ENCODE results near the gene IFNA7.
"Not testable (repeated sequence)": the region's sequence is repeated elsewhere in the genome, so short reads cannot be mapped to it uniquely, and the experiment has no call there.

IFNA7 gene

DNA sequence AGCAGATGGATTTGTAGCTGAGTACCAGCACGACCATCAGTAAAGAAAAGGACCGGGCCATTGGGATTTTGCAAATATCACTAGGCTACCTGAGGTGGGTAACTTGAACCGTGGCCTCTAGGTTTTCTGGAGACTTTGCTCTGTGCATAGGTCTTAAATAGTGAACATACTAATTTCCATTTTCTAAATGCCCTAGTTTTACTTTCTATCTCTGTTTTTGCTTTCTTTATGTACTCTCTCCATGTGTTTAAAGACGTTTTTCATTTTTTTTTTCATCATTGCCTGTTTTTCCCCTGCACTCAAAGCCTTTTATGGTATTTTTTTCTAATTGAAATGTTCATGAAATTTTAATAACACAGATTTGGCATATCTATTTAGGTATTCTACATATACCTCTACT lies at the start of gene IFNA7:
TSS of gene IFNA7 (minus strand) at position 101 of the 400 bp plus-strand sequence. CDS start at position 61, 40 bp downstream.
- not testable (repeated sequence) for DNase-seq (ENCODE audit: low read depth)

DNA sequence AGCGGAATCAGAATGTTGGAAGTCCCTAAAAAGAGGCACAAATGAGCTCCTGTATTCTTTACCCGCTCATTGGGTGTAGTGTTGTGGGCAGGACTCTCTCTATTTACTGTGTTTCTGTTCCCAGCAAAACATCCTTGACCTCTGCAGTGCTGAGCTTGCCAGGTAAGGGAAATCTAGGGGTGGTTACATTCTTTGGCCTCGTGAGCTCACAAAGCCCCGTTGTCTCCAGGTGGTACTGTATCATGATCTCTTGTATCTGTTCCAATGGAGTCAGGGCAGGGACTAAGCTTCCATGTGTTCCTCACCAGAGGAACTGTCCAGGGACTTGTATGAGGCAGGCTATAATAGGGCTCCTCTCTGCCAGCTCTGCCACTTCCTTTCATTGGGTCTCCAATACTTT lies 49.6 kb upstream of the IFNA7 start:
- DNase-seq (ENCODE audit: low read depth) = no peak

DNA sequence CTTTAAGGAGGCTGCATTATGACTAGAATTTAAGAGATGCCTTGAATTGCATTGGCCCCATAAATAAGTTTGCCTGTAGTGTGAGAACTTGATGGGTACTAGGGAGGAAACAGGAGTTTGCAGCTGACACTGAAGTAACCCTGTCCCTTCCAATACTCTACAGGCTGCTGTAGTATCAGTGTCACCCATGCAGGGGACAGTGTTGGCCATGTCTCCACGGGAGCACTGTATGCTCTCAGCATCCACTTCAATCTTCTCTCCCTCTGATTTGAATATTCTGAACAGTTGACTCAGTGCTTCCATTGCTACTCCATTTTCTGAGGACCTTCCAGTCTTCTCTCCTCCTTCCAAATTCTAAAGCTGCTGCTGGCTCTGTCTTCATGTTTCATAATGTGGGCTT lies 49.2 kb upstream of the IFNA7 start:
- no peak for DNase-seq (ENCODE audit: low read depth)

DNA sequence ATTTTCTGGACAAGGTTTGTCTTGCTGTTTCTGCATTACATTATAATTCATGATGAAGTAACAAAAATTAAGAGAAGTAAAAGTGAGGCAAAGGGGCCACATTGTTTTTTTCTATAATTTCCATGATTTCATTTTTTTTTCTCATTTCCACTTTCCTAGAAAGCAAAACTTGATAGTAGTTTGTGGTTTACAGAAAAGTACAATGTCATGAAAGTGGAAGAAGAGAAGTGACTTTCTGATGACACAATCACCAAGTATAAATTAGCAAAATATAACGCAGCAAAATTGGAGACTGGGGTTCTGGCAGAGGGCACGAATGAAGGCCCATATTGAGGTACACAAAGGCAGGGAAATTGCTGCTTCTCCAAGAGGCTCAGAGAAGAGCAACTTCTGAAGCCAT lies 42.8 kb upstream of the IFNA7 start:
- DNase-seq (ENCODE audit: low read depth) = no peak

DNA sequence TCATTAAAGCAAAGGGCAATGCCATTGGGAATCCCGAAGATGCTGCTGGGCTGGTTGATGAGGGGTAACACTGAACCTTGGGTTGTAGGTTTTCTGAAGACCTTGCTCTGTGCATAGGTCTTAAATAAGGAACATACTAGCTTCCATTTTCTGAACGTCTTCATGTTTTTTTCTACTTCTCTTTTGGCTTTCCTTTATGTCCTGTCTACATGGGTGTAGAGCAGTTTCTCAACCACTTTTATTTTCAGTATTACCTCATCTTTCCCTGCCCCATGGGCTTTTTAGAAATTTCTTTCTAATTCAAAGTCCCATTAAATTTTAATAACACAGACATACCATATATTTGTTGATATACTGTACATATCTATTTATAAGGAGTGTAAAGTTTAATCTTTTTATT lies 37.9 kb upstream of the IFNA7 start, which contains the start of gene IFNA14:
TSS of gene IFNA14 (minus strand) at position 95 of the 400 bp plus-strand sequence. CDS start at position 25, 70 bp downstream.
- DNase-seq (ENCODE audit: low read depth) = no peak

DNA sequence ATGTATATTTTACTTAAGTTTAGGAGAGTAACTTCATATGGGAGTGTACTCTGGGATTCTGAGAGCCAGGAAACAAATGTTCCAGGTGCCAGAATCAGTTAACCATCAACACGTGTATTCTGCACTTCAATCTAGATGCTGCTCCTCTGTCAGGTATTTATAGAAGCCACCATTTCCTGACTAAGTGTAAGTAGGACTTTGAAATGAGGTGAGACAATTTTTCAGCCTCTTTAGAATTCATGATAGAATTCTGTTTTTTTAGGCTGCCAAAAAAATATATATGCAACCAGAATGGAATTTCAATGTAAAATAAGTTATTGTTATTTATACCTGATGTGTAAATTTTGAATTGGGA lies 34.3 kb upstream of the IFNA7 start:
- not testable (repeated sequence) for DNase-seq (ENCODE audit: low read depth)

DNA sequence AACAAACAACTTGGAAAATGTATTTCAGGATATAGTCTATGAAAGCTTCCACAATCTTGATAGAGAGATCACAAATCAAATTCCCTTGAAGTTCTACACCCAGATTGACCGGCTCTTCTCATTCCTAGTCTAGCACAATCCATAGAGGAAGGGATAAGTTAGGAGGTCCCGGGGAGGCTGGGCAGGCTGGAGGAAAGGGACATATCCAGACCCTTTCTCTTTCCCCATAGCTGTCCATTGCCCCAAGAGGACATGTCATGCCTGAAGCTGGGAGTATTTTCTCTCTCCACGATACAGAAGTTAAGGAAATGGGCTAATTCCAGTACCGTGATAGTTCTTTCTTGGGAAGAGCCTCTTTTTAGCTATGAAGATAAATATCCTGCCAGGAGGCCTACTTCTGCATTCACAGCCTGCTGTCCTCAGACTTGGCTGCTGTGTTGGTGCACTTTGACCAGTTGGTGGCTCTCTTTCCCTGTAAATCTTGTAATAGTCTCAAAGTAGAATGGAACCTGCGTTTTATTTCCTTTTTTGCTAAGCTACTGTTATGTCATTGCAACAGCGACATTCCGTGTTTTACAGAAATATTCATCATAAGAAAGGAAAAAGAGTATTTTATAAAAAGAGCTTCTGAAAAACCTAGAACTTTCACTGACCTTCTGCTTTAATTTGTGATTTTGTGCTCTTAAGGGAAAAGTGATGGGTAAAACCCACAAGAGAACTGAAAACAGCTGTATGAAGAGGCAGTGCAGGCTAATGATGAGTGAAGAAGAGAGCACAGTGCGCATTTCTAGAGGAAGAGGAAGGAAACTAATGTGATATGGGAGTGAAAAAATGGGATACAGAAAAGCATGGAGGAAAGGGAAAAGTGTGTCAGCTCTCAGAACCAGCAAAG lies 33.7 kb upstream of the IFNA7 start:
- DNase-seq (ENCODE audit: low read depth) = not testable (repeated sequence)

DNA sequence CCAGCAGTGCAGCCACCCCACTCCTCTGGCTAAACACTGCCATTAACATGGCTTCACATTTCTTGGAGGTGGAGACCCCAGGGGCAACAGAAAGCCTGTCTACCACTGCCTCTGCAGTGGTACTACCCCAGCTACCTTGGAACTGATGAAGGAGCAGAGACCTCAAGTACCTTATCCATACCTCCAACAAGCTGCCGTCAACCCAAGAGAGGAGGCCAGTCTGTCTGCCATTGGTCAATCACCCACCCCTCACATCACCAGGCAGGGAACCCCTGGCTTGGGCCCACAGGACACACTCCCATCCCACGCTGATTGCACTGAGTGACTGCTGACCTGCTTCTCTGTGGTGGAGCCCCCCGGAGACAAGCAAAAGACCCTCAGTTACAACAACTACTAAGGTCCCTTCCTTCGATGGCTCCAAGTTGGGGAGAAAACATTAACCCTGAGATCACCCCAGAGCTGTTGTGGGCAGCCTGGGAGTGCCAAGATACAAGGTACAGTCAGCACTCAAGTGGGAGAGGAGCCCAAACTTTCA lies 32.2 kb upstream of the IFNA7 start:
- DNase-seq (ENCODE audit: low read depth) = no peak

DNA sequence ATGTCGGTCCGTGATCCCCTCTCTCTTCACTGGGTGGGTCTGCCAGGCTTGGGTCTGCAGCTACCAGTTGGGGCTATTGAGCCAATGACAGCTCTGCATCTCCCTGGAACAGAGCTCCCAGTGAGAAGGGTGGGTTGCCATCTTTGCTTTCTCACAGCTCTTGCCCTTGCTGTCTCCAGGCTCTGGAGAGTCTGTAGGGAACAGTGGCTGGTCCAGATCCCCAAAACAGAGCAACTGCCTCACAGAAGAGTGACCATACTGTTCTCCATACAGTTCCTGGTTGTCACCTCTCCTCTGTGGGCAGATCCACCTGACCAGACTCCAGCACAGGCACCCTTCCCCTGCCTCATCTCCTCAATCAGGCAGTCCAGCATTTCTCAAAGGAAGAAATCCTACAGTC lies 31.3 kb upstream of the IFNA7 start:
- no peak for DNase-seq (ENCODE audit: low read depth)

DNA sequence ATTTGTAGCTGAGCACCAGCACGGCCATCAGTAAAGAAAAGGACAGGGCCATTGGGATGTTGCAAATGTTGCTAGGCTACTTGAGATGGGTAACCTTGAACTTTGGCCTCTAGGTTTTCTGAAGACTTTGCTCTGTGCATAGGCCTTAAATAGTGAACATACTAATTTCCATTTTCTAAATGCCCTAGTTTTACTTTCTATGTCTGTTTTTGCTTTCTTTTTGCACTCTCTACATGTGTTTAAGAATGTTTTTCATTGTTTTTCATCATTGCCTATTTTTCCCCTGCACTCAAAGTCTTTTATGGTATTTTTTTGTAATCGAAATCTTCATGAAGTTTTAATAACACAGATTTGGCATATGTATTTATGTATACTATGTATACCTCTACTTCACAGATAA lies 26.1 kb upstream of the IFNA7 start, which contains the start of gene IFNA17:
TSS of gene IFNA17 (minus strand) at position 101 of the 400 bp plus-strand sequence. CDS start at position 52, 49 bp downstream.
- no peak for DNase-seq (ENCODE audit: low read depth)

DNA sequence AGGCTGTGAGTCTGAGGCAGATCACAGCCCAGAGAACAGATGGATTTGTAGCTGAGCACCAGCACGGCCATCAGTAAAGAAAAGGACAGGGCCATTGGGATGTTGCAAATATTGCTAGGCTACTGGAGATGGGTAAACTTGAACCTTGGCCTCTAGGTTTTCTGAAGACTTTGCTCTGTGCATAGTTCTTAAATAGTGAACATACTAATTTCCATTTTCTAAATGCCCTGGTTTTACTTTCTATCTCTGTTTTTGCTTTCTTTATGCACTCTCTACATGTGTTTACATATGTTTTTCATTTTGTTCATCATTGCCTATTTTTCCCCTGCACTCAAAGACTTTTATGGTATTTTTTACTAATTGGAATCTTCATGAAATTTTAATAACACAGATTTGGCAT lies 15.2 kb upstream of the IFNA7 start, which contains the start of gene IFNA16:
TSS of gene IFNA16 (minus strand) at position 101 of the 400 bp plus-strand sequence. CDS start at position 95, 6 bp downstream.
- DNase-seq (ENCODE audit: low read depth) = not testable (repeated sequence)

DNA sequence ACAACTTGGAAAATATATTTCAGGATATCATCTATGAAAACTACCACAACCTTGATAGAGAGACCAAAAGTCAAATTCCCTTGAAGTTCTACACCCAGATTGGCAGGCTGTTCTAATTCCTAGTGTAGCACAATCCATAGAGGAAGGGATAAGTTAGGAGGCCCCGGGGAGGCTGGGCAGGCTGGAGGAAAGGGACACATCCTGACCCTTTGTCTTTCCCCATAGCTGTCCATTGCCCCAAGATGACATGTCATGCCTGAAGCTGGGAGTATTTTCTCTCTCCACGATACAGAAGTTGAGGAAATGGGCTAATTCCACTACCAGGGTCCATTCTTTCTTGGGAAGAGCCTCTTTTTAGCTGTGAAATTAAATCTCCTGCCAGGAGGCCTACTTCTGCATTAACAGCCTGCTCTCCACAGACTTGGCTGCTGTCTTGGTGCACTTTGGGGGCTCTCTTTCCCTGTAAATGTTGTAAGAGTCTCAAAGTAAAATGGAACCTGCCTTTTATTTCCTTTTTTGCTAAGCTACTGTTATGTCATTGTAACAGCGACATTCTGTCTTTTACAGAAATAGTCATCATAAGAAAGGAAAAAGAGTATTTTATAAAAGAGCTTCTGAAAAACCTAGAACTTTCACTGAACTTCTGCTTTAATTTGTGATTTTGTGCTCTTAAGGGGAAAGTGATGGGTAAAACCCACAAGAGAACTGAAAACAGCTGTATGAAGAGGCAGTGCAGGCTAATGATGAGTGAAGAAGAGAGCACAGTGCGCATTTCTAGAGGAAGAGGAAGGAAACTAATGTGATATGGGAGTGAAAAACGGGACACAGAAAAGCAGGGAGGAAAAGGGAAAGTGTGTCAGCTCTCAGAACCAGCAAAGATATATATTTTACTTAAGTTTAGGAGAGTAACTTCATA lies 11.7 kb upstream of the IFNA7 start:
- not testable (repeated sequence) for DNase-seq (ENCODE audit: low read depth)

DNA sequence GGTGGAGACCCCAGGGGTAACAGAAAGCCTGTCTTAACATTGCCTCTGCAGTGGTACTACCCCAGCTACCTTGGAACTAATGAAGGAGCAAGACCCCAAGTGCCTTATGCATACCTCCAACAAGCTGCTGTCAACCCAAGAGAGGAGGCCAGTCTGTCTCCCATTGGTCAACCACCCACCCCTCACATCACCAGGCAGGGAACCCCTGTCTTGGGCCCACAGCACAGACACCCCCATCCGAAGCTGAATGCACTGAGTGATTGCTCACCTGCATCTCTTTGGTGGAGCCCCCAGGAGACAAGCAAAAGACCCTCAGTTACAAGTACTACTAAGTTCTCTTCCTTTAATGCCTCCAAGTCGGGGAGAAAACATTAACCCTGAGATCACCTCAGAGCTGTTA lies 10.2 kb upstream of the IFNA7 start:
- DNase-seq (ENCODE audit: low read depth) = not testable (repeated sequence)

DNA sequence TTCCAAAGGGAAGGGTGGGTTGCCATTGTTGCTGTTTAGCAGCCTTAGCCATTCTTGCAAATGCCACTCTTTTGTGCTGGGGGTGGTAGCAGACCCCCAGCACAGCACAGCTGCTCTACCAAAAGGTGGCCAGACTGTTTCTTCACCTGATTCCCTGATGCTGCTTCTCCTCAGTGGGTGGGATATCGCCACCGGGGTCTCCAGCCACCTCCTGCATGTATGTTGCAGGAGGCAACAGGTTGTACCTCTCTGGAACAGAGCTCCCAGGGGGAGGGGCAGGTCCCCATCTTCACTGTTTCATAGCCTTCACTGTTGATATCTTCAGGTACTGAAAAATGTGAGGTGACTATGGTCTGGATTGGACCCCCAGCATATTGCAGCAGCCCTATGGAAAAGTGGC lies 8.8 kb upstream of the IFNA7 start:
- not testable (repeated sequence) for DNase-seq (ENCODE audit: low read depth)

DNA sequence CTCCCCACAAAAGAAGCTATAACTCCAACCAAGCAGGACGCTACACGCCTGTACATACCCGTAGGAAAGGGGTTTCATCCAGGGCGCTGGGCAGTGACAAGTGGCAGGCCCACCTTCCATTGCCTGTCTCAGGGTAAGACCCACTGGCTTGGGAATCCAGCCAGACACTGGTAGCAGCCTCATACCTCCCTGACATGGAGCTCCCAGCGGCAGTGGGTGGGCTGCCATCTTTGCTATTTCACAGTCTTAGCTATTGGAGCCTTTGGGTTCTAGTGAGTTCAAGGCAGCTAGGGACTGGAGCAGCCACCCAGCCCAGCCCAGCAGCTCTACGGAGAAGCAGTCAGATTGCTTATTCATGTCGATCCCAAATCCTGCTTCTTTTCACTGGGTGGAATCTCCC lies 8.3 kb upstream of the IFNA7 start:
- no peak for DNase-seq (ENCODE audit: low read depth)

DNA sequence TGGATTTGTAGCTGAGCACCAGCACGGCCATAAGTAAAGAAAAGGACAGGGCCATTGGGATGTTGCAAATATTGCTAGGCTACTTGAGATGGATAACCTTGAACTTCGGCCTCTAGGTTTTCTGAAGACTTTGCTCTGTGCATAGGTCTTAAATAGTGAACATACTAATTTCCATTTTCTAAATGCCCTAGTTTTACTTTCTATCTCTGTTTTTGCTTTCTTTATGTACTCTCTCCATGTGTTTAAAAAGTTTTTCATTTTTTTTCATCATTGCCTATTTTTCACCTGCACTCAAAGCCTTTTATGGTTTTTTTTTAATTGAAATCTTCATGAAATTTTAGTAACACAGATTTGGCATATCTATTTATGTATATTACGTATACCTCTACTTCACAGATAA lies 5.0 kb upstream of the IFNA7 start, which contains the start of gene IFNA10:
TSS of gene IFNA10 (minus strand) at position 101 of the 400 bp plus-strand sequence. CDS start at position 55, 46 bp downstream.
- not testable (repeated sequence) for DNase-seq (ENCODE audit: low read depth)

DNA sequence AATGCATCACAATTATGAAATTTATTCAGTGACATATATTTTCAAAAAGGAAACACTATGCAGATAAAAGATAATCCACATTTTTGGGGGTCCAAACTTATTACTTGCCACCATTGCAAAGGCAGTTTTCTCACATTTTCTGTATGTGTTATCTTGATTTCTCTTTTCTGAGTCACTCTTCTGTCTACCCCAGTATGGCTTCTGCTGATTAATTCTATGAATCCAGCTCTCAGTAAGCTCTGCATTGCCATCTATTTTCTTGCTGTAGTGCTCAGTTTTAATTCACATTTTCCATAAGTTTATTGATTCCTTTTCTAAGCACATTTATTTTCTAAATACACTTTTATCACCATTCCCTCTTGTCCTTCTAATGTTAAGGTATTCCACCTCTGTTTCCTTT lies 3.2 kb upstream of the IFNA7 start:
- DNase-seq (ENCODE audit: low read depth) = no peak

DNA sequence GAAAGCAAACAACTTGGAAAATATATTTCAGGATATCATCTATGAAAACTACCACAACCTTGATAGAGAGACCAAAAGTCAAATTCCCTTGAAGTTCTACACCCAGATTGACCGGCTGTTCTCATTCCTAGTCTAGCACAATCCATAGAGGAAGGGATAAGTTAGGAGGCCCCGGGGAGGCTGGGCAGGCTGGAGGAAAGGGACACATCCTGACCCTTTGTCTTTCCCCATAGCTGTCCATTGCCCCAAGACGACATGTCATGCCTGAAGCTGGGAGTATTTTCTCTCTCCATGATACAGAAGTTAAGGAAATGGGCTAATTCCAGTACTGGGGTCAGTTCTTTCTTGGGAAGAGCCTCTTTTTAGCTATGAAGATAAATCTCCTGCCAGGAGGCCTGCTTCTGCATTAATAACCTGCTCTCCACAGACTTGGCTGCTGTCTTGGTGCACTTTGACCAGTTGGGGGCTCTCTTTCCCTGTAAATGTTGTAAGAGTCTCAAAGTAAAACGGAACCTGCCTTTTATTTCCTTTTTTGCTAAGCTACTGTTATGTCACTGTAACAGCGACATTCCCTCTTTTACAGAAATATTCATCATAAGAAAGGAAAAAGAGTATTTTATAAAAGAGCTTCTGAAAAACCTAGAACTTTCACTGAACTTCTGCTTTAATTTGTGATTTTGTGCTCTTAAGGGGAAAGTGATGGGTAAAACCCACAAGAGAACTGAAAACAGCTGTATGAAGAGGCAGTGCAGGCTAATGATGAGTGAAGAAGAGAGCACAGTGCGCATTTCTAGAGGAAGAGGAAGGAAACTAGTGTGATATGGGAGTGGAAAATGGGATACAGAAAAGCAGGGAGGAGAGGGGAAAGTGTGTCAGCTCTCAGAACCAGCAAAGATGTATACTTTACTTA lies 6.9 kb downstream of the IFNA7 start:
- DNase-seq (ENCODE audit: low read depth) = not testable (repeated sequence)

DNA sequence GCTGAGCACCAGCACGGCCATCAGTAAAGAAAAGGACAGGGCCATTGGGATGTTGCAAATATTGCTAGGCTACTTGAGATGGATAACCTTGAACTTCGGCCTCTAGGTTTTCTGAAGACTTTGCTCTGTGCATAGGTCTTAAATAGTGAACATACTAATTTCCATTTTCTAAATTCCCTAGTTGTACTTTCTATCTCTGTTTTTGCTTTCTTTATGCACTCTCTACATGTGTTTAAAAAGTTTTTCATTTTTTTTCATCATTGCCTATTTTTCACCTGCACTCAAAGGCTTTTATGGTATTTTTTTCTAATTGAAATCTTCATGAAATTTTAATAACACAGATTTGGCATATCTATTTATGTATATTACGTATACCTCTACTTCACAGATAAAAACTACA lies 14.5 kb downstream of the IFNA7 start, which contains the start of gene IFNA4:
TSS of gene IFNA4 (minus strand) at position 101 of the 400 bp plus-strand sequence. CDS start at position 45, 56 bp downstream.
- not testable (repeated sequence) for DNase-seq (ENCODE audit: low read depth)
